NCI-H2227 (cell line): Measurements from ENCODE around the gene KLC4.

Experiments used
- DNase-seq: peaks from one replicate; lab custom pipeline; 2025; ENCODE audit not compliant: unreplicated experiment; lab: John Stamatoyannopoulos, UW

KLC4 gene

DNA sequence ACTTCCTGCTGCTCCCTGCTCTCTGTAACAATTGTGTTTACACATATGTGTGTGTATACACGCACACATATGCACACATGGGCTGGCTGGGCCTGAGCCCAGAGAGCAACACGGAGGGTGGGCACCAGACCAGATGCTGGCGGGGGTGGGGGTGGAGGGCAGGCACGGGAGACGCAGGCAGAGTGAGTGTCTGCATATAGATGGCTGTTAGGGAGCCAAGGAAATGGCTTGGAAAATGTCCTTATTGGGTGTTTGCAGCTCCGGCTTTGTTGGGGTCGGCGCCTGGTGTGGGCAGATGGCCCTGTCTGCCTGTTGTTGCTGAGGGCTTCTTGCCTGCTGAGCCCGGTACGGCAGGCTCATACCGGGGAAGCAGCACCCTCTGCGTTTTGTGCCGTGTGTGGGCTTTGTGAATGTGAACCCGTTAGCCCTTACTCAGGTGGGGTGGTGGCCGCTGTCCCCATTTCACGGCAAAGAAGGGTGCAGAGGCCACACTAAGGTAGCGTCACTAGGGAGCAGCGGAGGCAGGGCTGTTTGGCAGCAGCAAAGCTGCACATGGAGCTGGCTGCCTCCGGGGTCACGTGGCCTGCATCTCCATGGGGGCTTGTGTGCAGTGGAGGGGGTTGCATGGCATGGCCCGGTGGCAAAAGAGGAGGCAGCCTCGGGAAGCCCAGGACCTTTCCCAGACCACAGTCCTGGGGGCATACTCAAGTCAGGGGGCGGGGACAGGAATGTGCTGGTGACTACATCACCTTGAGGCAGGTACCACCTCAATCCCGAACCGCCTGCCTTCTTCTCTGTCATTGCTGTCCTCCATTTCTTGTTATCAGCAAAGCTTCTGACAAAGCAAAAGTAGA, 64.3 kb downstream of the KLC4 start:
- DNase-seq = no peak

DNA sequence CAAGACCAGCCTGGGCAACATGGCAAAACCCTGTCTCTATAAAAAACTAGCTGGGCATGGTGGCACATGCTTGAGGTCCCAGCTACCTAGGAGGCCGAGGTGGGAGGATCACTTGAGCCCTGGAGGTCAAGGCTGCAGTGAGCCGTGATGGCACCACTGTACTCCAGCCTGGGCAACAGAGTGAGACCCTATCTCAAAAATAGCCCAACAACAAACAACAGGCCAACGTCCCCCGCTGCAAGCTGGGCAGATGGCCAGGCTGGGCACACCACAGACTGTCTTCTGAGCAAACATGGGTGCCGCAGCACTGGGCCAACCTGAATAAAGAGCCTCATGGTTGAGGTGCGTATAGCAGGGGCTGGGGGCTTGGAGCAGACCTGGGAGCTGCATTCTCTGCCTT, 65.0 kb downstream of the KLC4 start:
- DNase-seq = no peak
